Superior temporal gyrus (tissue), 1 donor: Measurements from ENCODE around the gene ESR2.
"Not testable (repeated sequence)": the region's sequence is repeated elsewhere in the genome, so short reads cannot be mapped to it uniquely, and the experiment has no call there.

Experiments used
- DNase-seq: peaks from one replicate; pipeline ENCODE4 v3.0.0-alpha.2; 2016; ENCODE audit errors: extremely low spot score

The ESR2 gene

DNA sequence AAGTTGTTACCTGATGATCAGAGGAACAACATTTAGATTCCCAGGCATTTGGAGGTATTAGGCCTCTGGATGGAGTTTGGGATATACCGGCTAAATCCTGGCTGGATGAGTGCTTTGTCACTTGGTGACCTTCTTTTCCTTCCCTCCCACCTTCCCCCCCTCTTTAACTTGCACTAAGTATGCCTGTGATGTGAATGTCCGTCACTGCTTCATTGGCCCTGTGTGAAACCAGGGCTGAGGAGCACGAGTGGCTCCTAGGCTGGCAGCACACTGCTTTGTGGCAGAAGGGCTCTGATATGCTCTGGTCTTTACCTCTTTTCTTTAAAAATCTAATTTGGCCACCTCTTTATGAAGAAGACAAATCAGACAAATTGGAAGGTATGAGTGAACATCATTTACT, 95.7 kb downstream of the ESR2 start:
- no peak for DNase-seq

DNA sequence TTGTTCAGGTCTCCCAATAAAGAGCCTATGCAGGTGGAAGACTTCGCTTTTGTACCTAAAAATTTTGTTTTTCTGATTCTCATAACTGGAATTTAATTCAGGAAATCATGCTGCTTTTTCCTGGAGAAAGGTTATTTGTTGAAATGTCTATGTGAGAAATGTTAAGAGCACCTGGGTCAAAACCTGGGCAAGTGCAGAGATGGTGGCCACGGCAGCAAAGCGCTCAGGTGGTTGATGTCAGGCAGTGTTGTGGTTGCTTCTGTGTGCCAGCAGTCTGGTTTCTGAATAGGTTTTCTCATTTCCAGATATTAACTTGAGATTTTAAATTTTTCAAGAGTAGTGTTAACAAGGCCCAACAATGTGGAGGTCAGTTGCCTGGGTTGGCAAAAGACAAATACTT, 96.2 kb downstream of the ESR2 start:
- DNase-seq = no peak

GRCh38 chr14:64196814-64197411, 97.3 kb downstream of the ESR2 start:
- peak; percentile 80 for DNase-seq

DNA sequence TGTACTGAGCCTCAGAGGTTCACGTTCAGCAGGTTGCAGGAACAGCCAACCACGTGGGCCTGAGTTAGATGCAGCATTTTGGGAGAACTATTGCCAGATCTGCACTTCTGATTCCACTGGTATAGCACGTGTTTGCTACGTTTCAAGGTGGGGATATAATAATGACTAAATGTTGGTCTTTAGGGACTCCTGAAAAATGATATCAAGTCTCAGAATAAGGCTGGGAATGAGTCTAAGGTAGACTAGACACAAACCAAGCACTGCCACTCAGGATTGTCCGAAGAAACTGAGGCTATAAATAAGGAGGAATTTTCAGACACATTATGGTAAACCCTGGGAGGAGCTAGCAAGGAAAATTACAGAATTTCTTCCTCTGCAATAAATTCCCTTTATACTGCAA, 98.1 kb downstream of the ESR2 start:
- DNase-seq = no peak

DNA sequence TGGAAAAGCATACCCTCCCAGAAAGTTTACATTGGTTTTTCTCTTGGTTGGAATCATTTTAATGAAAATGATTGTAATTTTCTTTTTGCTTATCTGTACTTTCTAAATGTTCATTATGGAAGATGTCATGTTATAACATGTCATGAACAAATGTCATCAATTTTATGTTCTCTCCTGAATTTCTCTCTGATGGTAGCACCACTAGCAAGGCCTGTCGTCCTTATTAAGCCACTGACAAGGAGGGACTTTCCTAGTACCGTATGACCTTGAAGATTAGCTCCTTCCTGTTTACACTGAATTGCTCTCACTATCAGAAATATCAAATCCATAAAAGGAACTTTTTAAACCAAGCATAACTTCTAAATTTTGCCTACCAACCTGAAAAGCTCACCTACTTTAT, 99.0 kb downstream of the ESR2 start:
- DNase-seq = no peak

GRCh38 chr14:64194404-64194803, 99.8 kb downstream of the ESR2 start:
- no peak for DNase-seq

- DNase-seq = no peak
These were observed 100.3 kb downstream of the ESR2 start for GRCh38 chr14:64193821-64194220.

- DNase-seq = no peak
These were observed 102.4 kb downstream of the ESR2 start for GRCh38 chr14:64191756-64192155.

DNA sequence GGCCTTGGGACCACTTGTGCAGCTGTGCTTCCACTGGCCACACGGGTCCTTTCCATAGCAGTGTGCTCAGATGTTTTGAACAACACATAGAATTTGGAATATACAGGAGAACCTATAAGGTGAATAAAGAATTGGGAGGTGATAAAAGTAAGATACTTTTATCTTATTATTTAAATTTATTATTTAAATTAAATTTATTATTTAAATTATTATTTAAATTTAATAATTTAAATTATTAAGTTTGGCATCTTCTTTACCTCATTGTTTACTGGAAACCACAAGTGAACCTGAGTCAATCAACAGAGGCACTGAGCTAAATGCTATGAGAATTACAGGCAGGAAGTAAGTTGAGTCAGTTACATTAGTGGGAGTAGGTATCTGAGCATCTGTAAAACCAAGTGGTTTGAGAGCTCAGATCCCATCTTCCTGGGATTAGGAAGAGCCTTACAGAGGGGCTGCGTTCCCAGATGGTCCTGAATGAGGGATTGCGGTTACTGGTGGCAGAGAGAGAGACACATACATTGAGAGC, 103.1 kb downstream of the ESR2 start:
- no peak for DNase-seq

DNA sequence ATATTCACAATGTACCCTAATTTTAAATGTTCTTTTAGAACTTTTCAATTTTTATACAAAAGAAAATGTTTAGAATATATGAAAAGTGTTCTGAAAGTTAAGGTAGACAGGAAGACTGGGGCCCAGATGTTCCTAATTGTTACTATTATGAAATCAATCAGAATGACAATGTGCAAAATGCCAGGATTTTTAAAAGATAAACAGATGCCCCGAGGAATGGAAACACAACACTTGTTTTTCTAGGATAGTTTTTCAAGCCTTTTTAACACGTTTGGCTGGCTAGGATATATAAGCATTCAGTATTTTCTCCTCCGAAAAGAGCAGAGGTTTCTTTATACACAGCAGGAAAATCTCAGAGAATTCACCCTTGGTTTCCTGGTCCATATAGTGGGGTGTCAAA, 106.8 kb downstream of the ESR2 start:
- no peak for DNase-seq

GRCh38 chr14:64186231-64187129, 107.7 kb downstream of the ESR2 start:
- no peak for DNase-seq

- no peak for DNase-seq
These were observed 109.0 kb downstream of the ESR2 start for GRCh38 chr14:64185184-64185583.

DNA sequence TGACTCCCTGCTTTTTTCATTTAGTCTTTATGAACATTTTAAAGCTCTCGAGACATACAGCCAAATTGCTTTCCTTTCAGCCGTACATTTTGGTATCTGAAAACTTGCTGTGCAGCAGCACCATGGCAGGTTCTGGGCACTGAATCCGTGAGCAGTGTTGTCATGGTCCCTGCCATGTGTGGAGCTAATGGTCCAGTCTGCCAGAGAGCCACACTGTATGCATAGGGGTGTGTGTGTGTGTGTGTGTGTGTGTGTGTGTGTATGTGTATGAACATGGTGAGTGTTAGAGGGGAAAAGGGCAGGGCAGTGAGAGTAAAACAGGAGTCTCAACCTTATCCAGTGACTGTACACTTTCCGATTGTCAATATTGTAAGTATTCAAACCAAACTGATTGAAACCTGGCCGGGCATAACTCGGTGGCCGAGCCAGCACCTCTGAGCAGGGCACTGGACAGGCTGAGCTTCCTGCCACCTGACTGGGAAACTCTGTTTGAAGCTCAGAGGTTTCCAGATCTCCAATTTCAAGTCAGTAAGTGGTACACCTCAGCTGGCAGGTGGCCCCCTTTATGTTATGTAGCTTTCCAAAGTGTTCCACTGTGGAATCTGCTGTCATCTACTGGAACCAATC, 110.0 kb downstream of the ESR2 start:
- no peak for DNase-seq

DNA sequence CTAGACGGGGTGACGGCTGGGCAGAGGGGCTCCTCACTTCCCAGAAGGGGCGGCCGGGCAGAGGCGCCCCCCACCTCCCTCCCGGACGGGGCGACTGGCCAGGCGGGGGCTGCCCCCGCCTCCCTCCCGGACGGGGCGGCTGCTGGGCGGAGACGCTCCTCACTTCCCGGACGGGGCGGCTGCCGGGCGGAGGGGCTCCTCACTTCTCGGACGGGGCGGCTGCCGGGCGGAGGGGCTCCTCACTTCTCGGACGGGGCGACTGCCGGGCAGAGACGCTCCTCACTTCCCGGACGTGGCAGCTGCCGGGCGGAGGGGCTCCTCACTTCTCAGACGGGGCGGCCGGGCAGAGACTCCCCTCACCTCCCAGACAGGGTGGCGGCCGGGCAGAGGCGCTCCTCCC, 111.3 kb downstream of the ESR2 start:
- not testable (repeated sequence) for DNase-seq

- DNase-seq = no peak
These were observed 115.4 kb downstream of the ESR2 start for GRCh38 chr14:64178814-64179213.

DNA sequence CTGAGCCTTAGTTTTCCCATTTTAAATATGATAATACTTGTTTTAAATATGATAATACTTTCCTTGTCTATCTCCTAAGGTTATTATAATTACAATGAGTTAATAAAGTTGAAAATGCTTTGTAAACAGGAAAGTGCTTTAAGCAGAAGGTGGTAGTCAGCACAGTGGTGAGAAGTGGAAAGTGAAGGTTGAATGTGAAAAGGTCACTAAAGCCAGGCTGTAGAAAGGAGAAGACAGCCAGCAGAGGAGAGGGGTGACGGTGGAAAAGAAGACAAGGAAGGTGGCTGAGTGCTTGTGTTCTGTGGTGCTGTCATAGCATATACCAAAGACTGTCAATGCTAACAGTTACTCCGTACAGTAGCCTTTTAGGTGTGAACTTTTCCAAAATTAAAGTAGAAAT, 117.8 kb downstream of the ESR2 start:
- no peak for DNase-seq

DNA sequence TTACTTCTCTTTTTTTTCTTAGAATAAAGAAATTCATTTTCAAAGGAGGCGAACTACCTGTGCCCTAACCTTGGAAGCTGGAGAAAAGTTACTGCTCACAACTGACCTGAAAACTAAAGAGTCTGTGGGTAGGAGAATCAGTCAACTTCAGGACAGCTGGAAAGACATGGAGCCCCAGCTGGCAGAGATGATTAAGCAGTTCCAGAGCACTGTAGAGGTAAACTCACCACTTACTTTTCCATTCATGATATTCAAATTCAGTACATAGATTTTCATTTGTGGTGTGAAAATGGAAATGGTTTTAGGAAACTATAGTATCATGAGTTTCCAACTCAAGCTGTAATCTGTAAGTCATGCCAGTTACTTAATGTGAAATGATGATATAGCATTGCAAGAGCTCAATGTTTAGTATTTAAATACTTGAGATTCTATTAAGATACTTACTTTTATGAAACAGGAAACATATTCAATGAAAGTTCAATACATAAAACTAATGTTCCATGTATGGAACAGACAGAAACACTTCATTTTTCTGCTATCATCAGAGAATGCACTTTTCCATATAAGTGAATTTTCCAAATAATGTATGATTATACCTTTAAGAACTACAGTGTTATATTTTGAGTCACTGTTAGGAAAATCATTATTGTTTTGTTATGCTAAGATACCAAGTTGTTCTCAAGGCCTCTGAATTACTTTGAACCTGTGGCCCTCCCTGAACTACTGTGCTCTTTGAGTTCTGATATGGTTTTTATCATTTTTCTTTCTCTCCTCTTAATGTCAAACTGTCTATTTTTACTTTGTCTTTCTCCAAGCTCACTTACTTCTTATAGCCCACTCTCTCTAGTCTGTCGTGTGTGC, 119.0 kb downstream of the ESR2 start:
- no peak for DNase-seq

DNA sequence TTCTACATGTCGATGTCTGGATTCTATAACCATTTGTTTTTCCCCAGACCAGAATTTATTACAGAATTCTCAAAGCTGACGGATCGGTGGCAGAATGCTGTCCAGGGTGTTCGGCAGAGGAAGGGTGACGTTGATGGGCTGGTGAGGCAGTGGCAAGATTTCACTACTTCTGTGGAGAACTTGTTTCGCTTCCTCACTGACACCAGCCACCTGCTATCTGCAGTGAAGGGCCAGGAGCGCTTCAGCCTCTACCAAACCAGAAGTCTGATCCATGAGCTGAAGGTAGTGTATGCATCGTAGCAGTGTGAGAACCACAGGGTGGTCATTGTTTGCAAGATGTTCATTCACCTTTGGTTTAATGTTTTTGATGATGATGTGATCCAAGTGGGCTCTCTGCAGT, 124.0 kb downstream of the ESR2 start:
- no peak for DNase-seq

GRCh38 chr14:64159588-64159987, 134.6 kb downstream of the ESR2 start:
- DNase-seq = no peak

DNA sequence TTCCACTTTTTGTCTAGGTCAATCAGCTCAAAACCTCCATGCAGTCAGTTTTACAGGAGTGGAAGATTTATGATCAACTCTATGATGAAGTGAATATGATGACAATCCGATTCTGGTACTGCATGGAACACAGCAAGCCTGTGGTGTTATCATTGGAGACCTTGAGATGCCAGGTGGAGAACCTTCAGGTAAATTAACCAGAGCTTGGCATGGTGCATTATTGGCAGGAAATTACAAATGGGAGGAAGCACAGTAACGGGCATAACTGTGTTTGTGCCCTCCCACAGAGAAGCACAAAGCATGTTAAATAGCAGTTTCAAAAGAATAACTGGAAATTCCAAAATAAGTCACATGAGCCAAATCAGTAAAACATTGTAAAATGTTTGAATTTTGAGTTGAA, 135.6 kb downstream of the ESR2 start:
- DNase-seq = no peak

GRCh38 chr14:64149921-64150320, 144.2 kb downstream of the ESR2 start:
- DNase-seq = no peak
